Cardiac muscle cell (in vitro differentiated cells and primary cell): ENCODE measurements around the gene ANKAR. TPM values are rescaled to one million over a fixed set of nuclear protein-coding genes. Genes with fewer than 3 reads are reported as not detected.
"Not testable (repeated sequence)": the region's sequence is repeated elsewhere in the genome, so short reads cannot be mapped to it uniquely, and the experiment has no call there.

Experiments
- DNase-seq, 2 donors: peaks; one replicate each; pipeline versions ENCODE4 v3.0.0 to v3.0.0-alpha.2; 2010 to 2017; ENCODE audit warnings: low read depth in 1 of 2, low spot score in 1 of 2
- H3K27ac ChIP-seq: fragments of 200-600 bp; sonication (generic); 2 replicates; pipeline ENCODE4 v1.5.1; 2016
- H3K27me3 ChIP-seq: fragments of 200-600 bp; sonication (generic); 2 replicates; pipeline ENCODE4 v1.6.0; 2016; ENCODE audit warnings: control low read depth
- H3K36me3 ChIP-seq: fragments of 200-600 bp; sonication (generic); 2 replicates; pipeline ENCODE4 v1.5.1; 2016; ENCODE audit warnings: control low read depth
- H3K4me1 ChIP-seq: fragments of 200-600 bp; sonication (generic); 2 replicates; pipeline ENCODE4 v1.8.1; 2017; ENCODE audit warnings: low read depth, mild to moderate bottlenecking, mixed run types
- H3K4me3 ChIP-seq: fragments of 200-600 bp; sonication (generic); 2 replicates; pipeline ENCODE4 v1.5.1; 2016; ENCODE audit warnings: mild to moderate bottlenecking
- H3K9me3 ChIP-seq: fragments of 200-600 bp; sonication (generic); 2 replicates; pipeline ENCODE4 v1.5.1; 2017; ENCODE audit warnings: low read depth, mild to moderate bottlenecking, control low read depth
- CTCF ChIP-seq: IDR thresholded peaks from 2 replicates; pipeline ENCODE4 v1.5.1; 2012; ENCODE audit warnings: low read depth, mild to moderate bottlenecking, low read length
- polyA plus RNA-seq: library from polyadenylated mRNA; unstranded; fragments of >200 nt; fragmentation: Nextera tagmentation; extraction: Ambion mirVana; gene quantifications from 2 replicates; pipeline ENCODE4 v1.2.1, GENCODE V29; 2016
- total RNA-seq: library from RNA; depleted of rRNA; stranded (reverse); fragments of >200 nt; gene quantifications from 2 replicates; pipeline ENCODE4 v1.2.3, GENCODE V29; 2016

The ANKAR gene
- total and polyA plus RNA-seq, 2 experiments from 2014 or later: 1.4 to 5.4 TPM

GRCh38 chr2:189660803-189661147 is 13.7 kb upstream of the ANKAR start:
- Histone ChIP-seq H3K9me3 (no peaks in the 10 kb centered on the region), H3K27ac (no peak overlapping the region), H3K4me1 (peaks cover 6% of the 10 kb centered on the region), H3K4me3 (no peak overlapping the region), H3K27me3 (no peaks in the 10 kb centered on the region), H3K36me3 (peaks cover 6% of the 10 kb centered on the region)
- DNase-seq: no peak
- no peak for TF ChIP-seq CTCF

- H3K9me3 ChIP-seq: no peaks in the 10 kb centered on the region
- H3K27me3 ChIP-seq: no peaks in the 10 kb centered on the region
- H3K4me1 ChIP-seq: peaks cover 6% of the 10 kb centered on the region
- DNase-seq: peak; percentile 100
- H3K27ac ChIP-seq: peak within 1 kb of the TSS; percentile 26
- peak within 1 kb of the TSS; percentile 70 for H3K4me3 ChIP-seq
- H3K36me3 ChIP-seq: peaks cover 10% of the 10 kb centered on the region
- TF ChIP-seq CTCF: peak; percentile 89
These were observed 13.1 kb upstream of the ANKAR start, which contains the start of gene ASNSD1 for GRCh38 chr2:189661148-189661956. ASNSD1 (plus strand) TSS chr2:189661459; CDS start chr2:189666133, 4,674 bp downstream.

- Histone ChIP-seq H3K4me3 (peak overlapping the region; percentile 70), H3K9me3 (no peaks in the 10 kb centered on the region), H3K27ac (no peak overlapping the region), H3K27me3 (no peaks in the 10 kb centered on the region), H3K4me1 (peaks cover 6% of the 10 kb centered on the region), H3K36me3 (peaks cover 10% of the 10 kb centered on the region)
- TF ChIP-seq CTCF: no peak
- no peak for DNase-seq
These were observed 12.5 kb upstream of the ANKAR start for GRCh38 chr2:189661957-189662321.

- Histone ChIP-seq H3K36me3 (peaks cover 17% of the 10 kb centered on the region), H3K27ac (no peak overlapping the region), H3K27me3 (no peaks in the 10 kb centered on the region), H3K4me1 (peaks cover 6% of the 10 kb centered on the region), H3K9me3 (no peaks in the 10 kb centered on the region), H3K4me3 (peak overlapping the region; percentile 70)
- no peak for DNase-seq
- TF ChIP-seq CTCF: no peak
These were observed 11.7 kb upstream of the ANKAR start for GRCh38 chr2:189662669-189663226.

GRCh38 chr2:189663319-189663718 is 11.2 kb upstream of the ANKAR start:
- peaks cover 22% of the 10 kb centered on the region for H3K36me3 ChIP-seq
- H3K27ac ChIP-seq, H3K27me3 ChIP-seq, H3K4me3 ChIP-seq, H3K9me3 ChIP-seq, DNase-seq, H3K4me1 ChIP-seq: not testable (repeated sequence)

GRCh38 chr2:189669913-189670312 is 4.6 kb upstream of the ANKAR start:
- H3K4me3 ChIP-seq: no peak overlapping the region
- H3K36me3 ChIP-seq: peaks cover 41% of the 10 kb centered on the region
- TF ChIP-seq CTCF: no peak

More at GRCh38 chr2:189669913-189670312, 4.6 kb upstream of the ANKAR start:
- Histone ChIP-seq H3K27ac (no peak overlapping the region), H3K9me3 (no peaks in the 10 kb centered on the region), H3K4me1 (no peaks in the 10 kb centered on the region), H3K27me3 (no peaks in the 10 kb centered on the region)
- no peak for DNase-seq
